Measurements from ENCODE around the gene PSME3IP1.

PSME3IP1 gene

DNA sequence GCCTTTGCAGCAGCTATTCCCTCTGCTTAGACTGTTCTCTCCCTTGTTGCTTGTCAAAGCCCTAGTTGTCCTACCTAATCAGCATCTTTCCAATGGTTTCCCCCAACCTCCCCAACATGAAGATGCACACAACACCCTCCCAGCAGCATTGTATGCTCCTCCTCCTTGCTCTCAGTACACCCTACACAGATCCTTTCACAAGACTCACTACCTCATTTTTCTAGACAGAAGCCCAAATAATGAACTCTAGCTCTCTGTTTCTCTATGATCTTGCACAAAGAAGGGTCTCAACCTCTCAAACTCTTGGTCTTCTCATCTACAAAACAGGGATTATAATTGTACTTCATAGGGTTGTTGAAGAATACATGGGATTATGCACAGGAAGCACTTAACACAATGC is 19.4 kb downstream of the PSME3IP1 start:
- FAIRE-seq = no peak

- FAIRE-seq = no peak
Measured at GRCh38 chr16:57165938-57166337, 19.9 kb downstream of the PSME3IP1 start.

GRCh38 chr16:57165483-57165882 is 20.4 kb downstream of the PSME3IP1 start:
- FAIRE-seq = no peak

DNA sequence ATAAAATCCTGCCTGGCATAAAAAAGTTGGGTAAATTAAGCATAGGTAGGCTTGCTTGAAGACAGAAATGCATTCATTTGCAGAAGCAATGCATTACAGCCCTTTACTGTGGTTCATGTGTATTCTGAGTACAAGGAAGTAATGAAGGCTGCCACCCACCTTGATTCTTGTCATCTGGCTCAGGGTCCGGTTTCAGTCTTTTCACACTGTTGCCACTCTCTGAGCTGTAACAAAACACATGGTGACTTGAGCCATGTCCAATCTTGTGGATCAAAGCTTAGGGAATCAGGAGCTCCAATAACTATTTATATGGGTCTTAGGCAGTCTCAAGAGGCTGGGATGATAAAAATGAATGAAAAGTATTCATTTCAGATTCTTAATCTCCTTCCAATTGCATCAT is 22.0 kb downstream of the PSME3IP1 start:
- no peak for FAIRE-seq

DNA sequence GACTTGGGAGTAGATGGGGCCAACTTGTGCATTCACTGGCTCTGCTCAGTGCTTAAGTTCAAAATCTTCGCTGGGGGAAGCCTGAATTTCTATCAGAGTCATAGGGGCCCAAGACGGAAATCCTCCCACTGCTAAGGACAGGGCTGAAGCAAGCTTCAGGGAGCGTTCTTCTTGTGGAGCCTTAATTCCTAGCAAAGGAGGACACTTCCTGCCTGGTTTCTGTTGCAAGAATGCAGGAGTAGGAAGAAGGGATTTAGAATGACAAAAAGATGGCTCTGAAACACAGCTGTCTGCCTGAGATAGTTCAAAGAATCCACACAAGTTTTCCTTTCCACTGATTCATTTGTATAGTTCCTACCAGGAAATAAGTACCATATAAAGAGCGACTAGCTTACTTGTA is 26.4 kb downstream of the PSME3IP1 start:
- no peak for FAIRE-seq

GRCh38 chr16:57157533-57157932 is 28.3 kb downstream of the PSME3IP1 start:
- no peak for FAIRE-seq

GRCh38 chr16:57156351-57156703 is 29.5 kb downstream of the PSME3IP1 start:
- no peak for FAIRE-seq

DNA sequence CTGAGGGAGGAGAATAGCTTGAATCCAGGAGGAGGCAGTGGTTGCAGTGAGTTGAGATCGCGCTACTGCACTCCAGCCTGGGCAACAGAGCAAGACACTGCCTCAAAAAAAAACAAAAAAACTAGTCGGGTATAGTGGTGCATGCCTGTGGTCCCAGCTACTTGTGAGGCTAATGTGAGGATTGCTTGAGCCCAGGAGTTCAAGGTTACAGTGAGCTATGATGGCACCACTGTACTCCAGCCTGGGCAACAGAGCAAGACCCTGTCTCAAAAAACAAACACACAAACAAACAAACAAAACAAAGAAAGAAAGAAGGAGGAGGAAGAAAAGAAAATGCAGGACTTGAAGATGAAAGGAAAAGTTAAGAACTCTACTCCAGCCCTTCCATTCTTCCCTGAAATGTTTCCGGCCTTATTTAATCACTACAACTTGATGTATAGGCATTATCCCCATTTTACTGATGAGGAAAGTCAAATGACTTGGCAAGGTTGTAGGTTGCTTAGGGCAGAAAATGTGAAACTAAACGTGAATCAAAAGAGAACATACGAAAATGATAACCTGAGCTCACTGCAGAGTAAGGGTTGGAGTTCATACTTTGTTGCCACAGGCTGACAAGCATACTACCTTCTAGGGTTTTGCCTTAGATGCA is 30.0 kb downstream of the PSME3IP1 start:
- no peak for FAIRE-seq

DNA sequence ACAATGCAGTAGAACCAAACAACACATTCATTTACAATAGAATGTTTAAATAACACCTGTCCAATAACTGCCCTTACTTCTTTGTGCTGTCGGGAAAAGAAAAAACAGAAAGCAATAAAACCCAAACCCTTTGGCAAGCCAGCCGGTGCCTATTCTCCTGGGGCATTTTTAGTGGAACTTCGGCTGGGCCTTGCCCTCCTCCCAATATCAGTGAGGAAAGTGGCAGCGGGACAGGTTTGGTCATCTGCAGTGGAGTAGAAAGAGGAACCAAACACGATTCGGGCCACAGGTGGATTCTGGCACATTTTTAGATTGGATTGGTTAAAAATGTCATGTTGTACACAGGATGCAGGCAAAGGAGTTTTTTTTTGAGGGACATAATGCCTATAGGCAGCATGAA is 32.0 kb downstream of the PSME3IP1 start:
- no peak for FAIRE-seq

DNA sequence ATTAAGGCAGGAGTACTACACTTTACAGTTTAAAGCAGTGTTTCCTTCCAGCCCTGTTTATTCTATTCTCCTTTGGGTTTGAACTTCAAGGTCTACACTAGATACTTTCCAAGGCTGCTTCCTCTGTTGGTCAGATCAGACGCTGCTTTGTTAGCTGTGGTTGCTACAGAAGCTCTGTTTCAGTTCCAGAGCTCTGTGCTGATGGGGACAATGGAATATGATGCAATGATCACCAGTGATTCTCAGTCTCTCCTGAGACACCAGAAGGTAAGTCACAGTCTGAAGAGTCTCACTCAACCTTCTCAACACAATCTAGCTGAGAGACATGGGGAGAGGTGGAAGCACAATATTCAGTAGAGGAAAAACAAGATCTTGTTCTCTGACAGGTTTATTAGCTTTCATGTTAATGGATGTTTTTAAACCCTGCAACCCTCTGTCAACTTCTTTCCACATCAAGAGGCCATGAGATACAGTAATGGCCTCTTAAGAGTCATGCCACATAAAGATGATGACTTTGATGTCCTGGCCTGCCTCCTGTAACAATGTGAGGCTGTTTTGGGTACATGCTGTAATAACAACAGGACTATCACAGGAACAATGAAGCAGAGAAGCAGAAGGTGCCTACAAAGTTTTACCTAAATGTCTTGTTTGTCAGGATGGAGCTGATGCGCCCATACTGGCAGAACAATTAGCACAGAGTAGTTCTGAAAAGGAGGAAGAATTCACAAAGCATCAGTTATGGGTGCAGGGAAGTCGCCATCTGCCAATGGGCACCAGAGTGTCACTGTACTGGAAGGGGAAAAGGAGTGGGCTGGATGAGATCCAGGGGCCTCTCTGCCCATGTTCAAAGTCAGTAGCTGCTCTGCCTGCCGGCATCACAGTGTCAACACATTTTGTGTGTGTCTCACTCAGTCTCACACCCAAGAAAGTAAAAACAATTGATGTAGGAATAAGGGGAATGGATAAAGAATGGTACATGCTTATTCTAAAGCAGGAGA is 33.4 kb downstream of the PSME3IP1 start:
- no peak for FAIRE-seq

GRCh38 chr16:57151369-57151768 is 34.5 kb downstream of the PSME3IP1 start:
- no peak for FAIRE-seq

- FAIRE-seq = no peak
Measured at GRCh38 chr16:57150682-57151330, 35.0 kb downstream of the PSME3IP1 start.

DNA sequence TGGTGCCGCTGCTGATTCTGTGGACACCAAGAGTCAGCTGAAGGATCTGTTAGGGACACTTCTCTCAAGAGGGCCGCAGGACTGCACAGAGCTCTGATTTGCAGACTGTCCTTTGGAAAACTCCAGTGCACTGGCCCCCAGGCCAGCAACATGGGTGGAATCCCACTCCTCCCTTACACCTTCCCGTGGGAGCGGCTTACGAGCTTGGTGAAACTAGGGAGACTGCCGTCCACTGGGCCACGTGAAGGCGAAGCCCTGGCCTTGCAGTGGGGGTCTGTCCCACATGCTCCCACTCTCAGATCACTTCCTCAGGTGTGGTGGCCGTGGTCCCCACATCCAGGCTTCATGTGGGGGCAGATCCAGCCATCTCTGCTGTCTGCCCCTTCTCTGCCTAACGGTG is 36.4 kb downstream of the PSME3IP1 start:
- FAIRE-seq = no peak

DNA sequence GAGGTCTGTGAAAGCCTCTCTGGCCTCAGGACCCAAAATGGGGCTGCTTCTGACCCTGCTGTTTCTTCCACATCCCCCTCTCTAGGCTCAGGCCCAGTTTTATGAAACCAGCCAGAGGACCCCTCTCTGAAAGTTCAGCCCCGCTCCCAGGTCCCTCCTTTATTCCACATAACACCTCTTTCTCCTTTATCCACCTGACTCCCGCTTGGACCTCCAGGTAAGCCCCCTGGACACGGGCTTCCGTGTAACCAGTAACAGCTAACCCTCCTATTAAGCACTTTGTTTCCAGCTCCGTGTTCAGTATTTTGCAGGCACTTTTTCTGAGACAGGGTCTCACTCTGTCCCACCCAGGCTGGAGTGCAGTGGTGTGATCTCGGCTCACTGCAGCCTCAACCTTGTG is 37.4 kb downstream of the PSME3IP1 start:
- FAIRE-seq = no peak

DNA sequence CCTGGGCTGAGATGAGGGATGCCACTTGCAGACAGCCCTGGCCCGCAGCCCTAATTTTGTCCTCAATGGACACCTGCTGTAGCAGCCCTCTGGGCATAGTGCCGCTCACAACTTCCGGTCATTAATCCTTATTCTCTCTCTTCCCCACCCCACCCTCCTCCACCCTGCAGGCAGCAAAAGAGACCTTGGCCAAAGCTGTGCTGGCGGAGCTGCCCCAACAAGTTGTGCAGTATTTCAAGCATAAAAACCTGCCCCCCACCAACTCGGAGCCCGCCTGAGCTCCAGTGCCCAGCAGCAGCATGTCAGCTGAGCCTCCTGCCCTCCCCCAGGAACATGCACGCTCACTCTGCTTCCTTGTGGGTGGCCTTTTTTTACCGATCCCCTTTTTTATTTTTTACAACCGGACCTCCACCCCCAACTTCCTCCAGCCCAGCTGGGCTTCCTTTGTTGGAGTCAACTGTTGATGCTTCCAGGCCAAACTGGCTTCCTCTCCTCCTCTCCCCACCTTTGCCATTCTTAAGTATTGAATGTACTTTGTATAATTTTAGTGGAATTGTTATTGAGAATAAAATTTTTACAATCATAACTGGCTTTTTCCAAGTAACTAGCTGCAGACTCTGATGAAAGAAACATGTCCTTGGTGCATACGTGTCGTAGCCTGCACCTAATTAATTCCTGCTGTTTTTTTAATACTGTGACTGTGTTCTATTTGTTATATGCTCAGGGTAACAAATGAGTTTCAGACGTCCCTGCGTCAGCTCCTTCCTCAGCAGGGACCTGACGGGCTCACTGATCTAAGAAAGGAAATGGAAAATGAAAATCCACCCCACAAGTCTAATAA is 38.2 kb downstream of the PSME3IP1 start:
- FAIRE-seq = no peak

- no peak for FAIRE-seq
Measured at GRCh38 chr16:57146735-57147134, 39.1 kb downstream of the PSME3IP1 start.

GRCh38 chr16:57146040-57146647 is 39.7 kb downstream of the PSME3IP1 start:
- FAIRE-seq = no peak

DNA sequence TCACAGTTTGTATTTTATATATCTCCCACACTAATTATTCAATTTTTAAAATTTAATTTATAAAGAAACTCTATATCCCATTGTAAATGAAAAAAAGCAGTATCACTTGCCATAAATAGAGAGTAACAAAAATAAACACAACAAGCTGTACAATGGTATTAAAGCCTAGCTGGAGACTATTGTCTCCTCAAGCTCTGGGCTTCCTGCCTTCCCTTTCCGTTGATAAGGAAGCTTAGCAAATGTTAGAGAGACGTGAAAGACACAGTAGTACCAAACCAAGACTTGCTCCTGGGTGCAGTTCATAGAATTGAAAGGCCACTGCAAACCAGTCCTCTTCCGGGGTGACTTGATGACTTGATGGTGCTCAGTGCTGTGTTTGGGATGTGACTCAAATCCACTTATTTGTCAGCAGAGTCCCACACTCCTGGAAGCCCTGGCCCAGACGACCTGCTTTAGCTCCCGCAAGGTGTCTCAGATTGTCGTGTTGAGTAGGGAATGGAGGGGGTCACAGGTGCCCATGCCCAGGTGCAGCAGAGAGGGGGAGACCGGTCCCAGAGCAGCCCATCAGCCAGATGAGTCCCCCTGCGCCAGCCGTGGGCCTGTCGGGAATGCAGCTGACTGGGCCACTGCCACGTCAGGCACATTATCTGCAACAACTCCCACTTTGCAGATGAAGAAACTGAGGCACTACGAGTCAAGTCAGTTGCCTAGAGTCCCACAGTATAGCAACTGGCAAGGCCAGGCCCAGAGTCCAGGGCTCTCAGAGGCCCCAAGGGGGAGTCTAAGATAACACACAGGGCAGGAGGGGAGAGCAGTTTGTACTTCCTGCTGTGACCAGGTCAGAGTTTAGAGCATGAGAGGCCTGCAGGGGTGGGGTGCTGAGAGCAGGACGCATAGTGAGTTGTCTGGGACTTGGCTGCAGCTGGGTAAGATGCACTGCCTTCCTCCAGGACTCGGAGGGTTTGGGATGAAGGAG is 40.5 kb downstream of the PSME3IP1 start:
- no peak for FAIRE-seq

GRCh38 chr16:57144027-57144426 is 41.8 kb downstream of the PSME3IP1 start:
- FAIRE-seq = no peak

GRCh38 chr16:57143149-57143921 is 42.5 kb downstream of the PSME3IP1 start:
- FAIRE-seq = no peak
